SHP77 treated with DMSO at 0.1 percent for 48 hours (cell line): ENCODE results near the gene TMEM132C.
"Not testable (repeated sequence)": the region's sequence is repeated elsewhere in the genome, so short reads cannot be mapped to it uniquely, and the experiment has no call there.

Source experiments
- DNase-seq: peaks from one replicate; lab custom pipeline; 2025; lab: John Stamatoyannopoulos, UW

Gene TMEM132C

GRCh38 chr12:128564956-128565355 lies 298.0 kb downstream of the TMEM132C start:
- DNase-seq, result no peak

- no peak for DNase-seq
These were observed 300.8 kb downstream of the TMEM132C start for GRCh38 chr12:128567730-128568129.

GRCh38 chr12:128570191-128571065 lies 303.5 kb downstream of the TMEM132C start:
- no peak for DNase-seq

GRCh38 chr12:128571906-128572810 lies 305.2 kb downstream of the TMEM132C start:
- no peak for DNase-seq

GRCh38 chr12:128573907-128574306 lies 306.9 kb downstream of the TMEM132C start:
- DNase-seq, result no peak

- no peak for DNase-seq
These were observed 311.1 kb downstream of the TMEM132C start for GRCh38 chr12:128578045-128578444.

- DNase-seq, result no peak
These were observed 314.4 kb downstream of the TMEM132C start for GRCh38 chr12:128581321-128581761.

GRCh38 chr12:128583453-128583852 lies 316.5 kb downstream of the TMEM132C start:
- no peak for DNase-seq

GRCh38 chr12:128586451-128587029 lies 319.6 kb downstream of the TMEM132C start:
- DNase-seq, result no peak

GRCh38 chr12:128587918-128588317 lies 320.9 kb downstream of the TMEM132C start:
- DNase-seq, result no peak

GRCh38 chr12:128592220-128592744 lies 325.3 kb downstream of the TMEM132C start:
- DNase-seq, result no peak

GRCh38 chr12:128594521-128594920 lies 327.6 kb downstream of the TMEM132C start:
- no peak for DNase-seq

GRCh38 chr12:128595609-128596008 lies 328.6 kb downstream of the TMEM132C start:
- DNase-seq, result no peak

- no peak for DNase-seq
These were observed 333.9 kb downstream of the TMEM132C start for GRCh38 chr12:128600886-128601285.

- DNase-seq, result no peak
These were observed 336.7 kb downstream of the TMEM132C start for GRCh38 chr12:128603573-128604115.

GRCh38 chr12:128604219-128604618 lies 337.2 kb downstream of the TMEM132C start:
- not testable (repeated sequence) for DNase-seq

GRCh38 chr12:128606051-128606450 lies 339.1 kb downstream of the TMEM132C start:
- no peak for DNase-seq

GRCh38 chr12:128606538-128606937 lies 339.6 kb downstream of the TMEM132C start:
- no peak for DNase-seq

GRCh38 chr12:128606970-128607369 lies 340.0 kb downstream of the TMEM132C start:
- no peak for DNase-seq

- DNase-seq, result no peak
These were observed 340.7 kb downstream of the TMEM132C start for GRCh38 chr12:128607641-128608040.

- DNase-seq, result no peak
These were observed 342.9 kb downstream of the TMEM132C start for GRCh38 chr12:128609861-128610260.

- no peak for DNase-seq
These were observed 344.8 kb downstream of the TMEM132C start for GRCh38 chr12:128611736-128612135.
